Activated gamma-delta T cell treated with anti-CD3 and anti-CD28 coated beads, Interleukin-2, amount 50 U/mL, for 16 hours (primary cell): ENCODE data around the gene PPP5C.
"Not testable (repeated sequence)": the region's sequence is repeated elsewhere in the genome, so short reads cannot be mapped to it uniquely, and the experiment has no call there.

Experiments used
- DNase-seq: peaks from one replicate; pipeline ENCODE4 v3.0.0-alpha.2; 2020; ENCODE audit warnings: low read depth

Gene PPP5C

DNA sequence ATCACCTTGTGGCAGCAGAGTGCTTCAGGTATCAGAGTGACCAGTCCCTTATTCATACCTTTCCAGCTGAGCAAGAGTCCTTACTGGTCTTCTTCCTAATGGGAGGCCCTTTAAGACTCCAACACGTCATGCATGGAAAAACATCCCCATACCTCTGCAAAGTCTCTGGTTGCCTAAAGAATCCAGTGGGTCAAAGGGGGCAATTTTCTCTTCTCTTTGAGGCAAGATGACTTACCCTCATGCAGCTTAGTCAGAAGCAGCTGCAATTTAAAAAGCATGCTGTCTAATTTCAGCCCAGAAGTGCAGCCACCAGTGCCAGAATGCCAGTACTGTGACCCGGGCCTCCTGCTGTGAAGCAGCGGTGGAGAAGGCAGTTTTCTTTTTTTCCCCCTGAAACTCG is 18.7 kb downstream of the PPP5C start:
- DNase-seq, result no peak

DNA sequence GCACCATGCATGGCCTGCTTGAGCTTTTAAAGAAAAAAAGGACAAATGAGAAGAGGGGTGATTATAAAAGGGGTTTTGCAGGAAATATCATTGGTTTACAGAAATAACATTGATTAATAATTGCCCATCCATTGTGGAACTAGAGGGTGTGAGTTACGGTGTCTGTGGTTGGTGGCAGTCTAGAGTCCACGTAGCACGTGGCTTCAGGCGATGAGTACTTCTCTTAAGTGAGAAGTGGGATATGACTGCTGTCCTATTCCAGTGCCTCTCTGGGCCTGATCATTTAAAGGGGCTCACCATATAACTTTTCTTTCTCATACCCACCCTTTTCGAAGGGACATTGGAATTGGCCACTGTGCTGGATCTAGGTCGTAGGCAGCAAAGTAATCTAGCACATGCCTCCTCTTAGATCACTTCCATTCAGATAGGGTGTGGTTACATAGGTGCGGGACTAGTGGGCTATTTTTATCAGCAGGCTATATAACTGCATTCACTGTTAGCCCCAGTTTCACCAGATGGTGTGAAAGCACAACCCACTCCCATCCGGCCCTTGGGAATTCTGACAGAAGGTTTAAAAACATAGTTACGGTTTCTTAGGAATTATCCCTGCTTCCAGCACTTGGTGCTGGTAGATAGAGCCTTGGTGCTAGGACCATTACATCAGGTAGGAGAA is 19.9 kb downstream of the PPP5C start:
- DNase-seq, result no peak

DNA sequence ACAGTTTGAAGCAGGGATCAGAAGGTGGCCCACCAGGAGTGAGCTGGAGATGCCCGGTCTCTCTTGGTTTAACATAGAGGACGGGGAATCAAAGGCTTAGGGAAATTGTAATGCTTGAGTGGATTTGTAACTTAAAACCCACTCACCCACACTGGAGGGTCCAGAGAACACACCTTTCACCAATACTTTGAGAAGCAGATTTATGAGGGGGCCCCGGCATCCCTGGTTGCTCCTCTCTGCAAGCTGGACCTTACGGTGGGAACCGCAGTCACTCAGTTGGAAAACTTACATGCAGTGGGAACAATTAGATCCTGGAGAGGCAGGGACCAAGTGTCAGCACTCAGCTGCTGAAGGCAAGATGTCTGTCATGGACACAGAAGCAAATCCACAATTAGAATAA is 20.5 kb downstream of the PPP5C start:
- DNase-seq, result no peak

DNA sequence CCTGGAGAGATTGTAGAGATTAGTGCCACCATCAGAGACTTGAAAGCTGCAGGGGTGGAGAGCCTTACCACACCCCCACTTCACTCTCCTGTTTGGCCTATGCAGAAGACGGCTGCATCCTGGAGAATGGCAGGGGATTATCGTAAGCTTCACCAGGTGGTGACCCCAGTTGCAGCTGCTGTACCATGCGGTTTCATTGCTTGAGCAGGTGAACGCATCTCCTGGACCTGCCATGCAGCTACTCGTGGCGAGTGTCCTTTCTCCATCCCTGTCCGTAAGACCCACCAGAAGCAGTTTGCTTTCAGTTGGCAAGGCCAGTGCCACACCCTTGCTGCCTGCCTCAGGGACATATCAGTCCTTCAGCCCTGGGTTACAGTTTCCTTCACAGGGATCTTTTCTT is 21.2 kb downstream of the PPP5C start:
- no peak for DNase-seq

DNA sequence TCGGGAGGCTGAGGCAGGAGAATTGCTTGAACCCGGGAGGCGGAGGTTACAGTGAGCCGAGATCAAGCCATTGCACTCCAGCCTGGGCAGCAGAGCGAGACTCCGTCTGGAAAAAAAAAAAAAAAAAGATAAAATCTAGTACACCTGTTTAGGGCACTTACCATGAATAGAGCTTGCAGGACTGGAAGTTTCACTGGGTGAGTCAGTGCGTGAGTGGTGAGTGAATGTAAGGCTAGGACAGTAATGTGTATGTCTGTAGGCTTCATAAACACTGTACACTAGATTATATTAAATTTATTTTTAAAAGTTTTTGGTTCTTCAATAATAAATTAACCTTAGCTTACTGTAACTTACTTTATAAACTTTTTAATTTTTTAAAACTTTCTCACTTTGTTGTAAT is 22.9 kb downstream of the PPP5C start:
- DNase-seq, result no peak

DNA sequence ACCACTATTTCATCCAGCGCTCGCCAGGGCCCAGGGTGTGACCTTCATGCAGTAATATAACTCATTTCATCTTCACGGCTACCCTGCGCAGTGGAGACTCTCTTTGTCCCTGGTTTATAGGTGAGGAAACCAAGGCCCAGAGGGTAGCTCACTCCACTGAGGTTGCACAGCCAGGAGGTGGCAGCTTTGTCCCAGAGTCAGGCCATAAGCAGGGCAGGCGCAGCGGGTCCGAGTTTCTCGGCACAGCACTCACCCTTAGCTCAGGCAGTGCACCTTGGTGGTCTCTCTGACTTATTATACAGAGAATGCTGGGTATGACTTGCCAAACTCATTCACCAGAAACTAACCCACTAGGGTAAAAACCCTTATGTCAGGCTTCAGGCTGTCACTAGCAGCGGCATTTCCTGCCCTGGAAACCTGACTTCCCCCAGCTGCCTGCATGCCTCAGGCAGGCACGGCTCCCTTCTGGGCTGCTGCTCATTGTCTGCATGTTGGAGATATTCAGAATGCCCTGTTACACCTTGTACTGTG is 24.5 kb downstream of the PPP5C start:
- no peak for DNase-seq

DNA sequence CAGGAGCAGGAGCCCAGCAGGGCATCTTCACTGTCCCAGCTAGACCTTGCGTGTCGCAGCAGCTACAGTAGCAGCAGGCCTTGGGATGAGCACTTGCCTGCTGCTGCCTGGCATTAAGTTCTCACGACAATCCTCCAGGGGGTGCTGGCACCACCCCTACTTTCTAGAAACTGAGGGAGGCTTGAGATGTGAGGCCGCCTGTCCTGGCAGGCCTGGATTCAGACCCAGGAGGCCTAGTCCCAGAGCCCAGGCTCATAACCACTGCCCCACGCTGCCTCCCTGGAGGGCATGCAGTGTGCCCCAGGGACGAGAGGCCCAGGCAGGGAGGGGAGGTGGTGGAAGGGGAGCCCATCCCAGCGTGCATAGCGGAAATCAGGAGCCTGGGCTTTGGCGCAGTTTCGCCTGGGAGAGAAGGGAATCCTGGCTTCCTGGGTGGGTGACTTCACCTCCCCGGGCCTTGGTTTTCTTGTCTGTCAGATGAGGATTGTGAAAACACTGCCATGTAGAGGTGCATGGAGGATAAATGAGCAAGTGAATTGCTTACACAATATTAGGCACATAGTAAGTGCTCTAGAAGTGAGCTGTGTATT is 26.1 kb downstream of the PPP5C start:
- DNase-seq, result no peak

DNA sequence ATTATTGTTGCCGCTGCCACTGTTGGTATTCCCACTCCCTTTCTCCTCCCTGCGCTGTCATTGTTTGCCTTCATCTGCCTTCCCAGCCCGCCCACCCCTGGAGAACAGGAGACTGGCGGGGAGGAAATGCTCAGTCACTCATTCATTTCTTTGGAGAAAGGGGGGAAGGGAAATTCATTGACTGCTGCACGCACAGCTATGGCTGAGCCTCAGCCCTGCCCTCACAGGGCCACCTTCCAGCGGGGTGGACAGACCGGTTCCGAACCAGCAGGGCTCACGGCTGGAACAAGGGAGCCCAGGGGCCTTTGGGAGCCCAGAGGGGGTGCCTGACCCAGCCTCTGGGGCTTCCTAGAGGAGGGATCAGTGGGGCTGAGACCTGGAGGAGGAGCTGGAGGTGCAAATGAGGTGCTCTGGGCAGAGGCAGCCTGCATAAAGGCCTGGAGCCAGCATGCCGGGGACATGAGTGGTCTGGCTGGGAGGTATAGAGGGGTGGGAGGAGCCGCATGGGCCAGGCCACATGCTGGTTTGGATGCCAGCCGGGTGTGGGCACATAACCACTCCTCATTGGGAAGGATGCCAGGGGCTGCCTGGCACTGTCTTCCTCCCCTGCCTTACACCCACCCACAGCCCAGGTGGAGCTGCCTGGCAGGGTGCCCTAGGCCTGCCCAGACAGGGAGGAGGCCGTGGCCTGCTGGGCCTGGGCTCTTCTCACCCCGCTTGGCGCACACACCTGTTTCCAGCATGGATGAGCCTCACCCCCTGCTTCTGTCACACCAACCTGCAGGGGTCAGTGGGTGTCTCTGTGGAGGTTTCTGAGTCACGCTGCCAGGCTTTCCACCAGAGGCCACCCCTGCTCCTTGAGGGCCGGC is 26.8 kb downstream of the PPP5C start:
- no peak for DNase-seq

DNA sequence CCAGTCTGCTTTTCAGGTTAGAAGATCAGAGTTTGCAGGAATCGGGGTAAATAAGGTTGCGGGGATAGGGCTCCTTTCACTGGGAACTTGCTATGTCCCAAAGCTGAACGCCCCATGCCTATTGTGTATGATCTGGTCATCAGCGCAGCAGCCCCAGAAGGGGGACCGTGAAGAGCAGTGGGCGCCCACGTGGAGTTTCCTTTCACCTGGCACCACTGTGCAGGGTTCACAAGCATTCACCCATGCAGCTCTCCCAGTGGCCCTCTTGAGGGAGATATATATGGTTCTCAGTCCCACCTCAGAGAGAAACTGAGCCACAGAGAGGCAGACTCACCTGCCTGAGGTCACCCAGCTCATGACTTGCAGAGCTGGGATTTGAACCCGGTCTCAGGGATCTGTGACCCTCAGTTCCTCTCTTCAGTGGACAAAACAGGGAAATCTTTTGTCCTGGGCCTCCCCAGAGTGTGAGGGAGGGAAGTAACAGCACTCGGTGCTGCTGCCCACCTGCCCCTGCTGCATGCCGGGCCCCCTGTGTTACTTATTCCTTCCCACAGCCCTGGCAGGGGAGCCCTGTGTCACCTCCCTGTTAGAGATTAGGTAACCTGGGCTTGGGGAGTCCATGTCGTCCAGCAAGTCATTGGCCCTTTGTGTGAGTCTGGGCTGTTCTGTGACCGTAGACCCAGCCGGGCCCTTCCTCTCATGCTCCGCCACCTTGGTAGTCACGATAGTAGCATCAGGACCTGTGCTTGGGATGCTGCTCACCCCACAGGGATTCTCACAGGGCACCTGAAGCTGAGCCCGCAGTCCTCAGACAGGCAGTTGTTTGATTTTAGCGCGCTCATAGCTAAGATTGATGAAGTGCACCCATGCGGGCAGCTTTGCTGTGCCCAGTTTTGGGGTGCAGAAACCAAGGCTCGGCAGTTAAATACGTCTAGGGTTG is 27.9 kb downstream of the PPP5C start:
- DNase-seq, result no peak

DNA sequence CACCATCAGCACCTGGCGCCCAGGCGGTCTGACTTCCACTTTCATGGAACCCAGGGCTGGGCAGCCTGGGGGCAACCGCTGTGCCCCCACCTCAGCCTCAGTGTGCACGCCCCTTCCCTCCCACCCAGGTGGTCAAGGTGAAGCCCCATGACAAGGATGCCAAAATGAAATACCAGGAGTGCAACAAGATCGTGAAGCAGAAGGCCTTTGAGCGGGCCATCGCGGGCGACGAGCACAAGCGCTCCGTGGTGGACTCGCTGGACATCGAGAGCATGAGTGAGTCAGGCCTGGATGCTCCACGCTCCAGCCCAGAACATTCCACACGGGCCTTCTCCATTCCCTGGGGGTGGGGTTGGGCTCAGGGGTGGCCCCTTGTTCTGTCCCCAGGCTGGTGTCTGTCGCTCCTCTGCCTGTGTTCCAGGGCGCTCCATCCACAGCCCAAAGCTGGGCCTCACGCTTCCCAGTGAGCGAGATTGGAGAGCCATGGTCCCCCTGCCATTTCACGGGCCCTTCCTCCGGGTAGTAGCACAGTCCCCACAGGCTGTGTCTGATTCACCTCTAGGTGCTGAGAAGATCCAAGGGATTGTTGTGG is 28.7 kb downstream of the PPP5C start:
- not testable (repeated sequence) for DNase-seq

DNA sequence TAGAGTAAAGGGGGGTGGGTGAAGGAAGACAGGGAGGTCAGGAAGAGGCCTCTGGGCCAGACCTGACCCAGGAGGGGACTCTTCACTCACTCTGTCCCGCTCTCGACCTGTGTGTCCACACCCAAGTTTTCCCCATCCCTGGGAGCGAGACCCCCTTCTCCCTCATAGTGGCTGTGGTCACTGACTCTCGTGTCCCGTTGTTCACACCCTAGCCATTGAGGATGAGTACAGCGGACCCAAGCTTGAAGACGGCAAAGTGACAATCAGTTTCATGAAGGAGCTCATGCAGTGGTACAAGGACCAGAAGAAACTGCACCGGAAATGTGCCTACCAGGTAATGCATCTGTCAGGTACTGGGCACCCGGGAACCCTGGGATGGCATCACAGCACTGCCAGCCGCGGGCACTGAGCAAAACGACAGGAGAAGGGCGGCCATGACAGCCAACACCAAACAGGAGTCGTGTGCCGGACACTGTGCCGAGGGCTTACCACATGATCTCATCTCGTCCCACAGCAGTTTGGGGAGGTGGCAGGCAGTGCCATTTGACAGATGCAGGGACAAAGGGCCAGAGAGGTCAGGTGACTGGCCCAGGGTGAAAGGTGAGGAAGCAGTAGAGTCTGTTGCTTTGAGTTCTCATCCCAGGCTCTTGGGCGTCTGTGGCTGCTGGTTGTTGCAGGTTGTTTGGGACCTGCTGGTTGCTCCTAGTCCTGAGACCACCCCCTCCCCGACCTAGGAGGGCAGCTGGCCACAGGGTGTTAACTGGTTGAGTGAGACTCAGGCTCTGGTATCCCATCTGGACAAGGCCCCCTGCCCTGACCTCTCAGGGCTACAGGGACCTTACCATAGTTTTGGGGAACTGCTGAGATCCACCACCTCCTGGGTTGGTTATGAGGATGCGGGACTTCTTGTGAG is 29.6 kb downstream of the PPP5C start:
- no peak for DNase-seq

DNA sequence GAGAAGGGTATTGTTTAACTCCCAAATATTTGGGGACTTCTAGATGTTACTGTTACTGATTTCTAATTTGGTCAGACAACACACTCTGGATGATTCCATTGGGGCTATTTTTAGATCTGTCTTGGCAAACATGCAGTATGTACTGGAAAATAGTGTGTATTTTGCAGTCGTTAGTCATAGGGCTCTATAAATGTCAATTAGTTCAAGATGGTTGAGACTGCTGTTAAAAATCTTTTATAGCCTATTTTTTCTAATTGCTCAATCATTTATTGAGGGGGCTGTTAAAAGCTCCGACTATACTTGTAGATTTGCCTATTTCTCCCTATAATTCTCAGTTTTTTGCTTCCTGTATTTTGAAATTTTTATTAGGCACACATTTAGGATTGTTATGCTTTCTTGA is 31.4 kb downstream of the PPP5C start:
- DNase-seq, result no peak

DNA sequence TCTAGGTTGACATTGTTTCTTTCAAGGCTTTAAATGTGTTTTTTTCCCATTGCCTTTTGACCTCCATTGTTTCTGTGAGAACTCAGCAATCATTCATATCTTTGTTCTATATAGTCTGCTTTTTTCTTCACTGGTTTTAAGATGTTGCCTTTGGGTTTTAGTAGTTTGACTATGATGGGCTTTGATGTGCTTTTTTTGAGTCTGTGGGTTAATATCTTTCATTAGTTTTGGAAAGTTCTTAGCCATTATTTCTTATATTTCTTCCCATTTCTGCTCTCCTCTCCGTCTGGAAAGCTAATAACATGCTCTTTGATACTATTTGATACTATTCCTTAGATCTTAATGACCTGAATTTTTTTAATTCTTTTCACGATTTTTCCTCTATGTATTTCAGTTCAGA is 33.8 kb downstream of the PPP5C start:
- no peak for DNase-seq

DNA sequence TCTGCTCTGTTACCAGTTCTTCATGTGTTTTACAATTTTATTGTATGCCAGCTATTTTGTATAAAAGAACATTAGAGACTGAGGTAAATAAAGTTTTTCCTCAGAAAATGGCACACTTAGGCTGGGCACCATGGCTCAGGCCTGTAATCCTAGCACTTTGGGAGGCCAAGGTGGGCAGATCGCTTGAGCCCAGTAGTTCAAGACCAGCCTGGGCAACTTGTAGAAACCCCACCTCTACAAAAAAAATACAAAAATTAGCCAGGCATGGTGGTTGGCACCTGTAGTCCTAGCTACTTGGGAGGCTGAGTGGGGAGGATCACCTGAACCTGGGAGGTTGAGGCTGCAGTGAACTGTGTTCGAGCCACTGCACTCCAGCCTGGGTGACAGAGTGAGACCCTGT is 34.5 kb downstream of the PPP5C start:
- DNase-seq, result no peak

DNA sequence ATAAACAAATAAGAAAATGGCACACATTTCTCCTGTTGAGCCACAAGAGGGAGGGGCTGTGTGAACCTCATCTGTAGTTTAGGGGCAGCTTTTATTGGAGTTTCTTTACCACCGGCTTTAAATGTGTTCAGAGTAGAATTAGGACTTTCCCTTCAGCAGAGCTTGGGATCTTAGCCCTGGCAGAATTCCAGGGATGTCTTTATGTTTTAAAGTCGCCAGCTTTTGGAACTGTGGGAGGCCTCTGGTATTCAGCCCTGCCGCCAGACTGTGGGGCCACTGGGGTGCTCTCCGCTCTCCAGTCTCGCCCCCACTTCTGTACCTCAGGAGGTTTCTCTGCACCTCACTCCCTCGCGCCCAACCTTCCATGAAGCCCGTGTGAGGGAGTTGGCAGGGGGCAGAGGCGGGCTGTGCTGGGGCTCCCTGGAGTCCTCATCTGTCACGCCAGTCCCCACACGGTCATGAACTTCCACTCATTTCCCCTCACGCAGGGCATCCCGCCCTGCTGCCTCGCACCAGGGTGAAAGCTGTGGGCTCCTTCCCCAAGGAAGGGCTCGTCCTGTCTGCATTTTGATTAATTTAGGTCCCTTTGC is 35.0 kb downstream of the PPP5C start:
- DNase-seq, result no peak

DNA sequence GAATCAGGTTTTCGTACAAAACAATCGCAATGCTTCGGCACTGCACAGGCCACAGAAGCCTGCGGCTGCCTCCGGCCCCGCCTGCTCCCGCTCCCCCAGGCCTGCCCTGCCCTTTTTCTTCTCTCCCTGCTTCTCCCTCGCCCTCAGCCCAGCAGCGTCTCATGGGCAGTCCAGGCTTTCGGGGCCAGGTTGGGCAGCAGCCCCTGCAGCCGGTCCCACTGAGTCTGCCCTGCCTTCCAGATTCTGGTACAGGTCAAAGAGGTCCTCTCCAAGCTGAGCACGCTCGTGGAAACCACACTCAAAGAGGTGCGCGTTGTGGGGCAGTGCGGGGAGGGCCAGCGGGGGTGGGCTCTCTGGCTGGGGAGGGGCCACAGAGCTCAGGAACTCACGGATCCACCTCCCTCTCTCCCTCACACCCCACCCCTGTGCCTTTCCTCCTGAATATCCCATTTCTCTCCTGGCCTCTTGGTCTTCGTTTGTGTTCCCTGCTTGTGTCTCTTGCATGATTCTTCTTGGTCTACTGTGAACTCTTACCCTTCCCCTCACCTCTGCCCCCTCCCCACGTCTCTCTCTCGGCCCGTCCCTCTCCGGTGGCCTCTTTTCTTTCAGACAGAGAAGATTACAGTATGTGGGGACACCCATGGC is 36.4 kb downstream of the PPP5C start:
- DNase-seq, result no peak

DNA sequence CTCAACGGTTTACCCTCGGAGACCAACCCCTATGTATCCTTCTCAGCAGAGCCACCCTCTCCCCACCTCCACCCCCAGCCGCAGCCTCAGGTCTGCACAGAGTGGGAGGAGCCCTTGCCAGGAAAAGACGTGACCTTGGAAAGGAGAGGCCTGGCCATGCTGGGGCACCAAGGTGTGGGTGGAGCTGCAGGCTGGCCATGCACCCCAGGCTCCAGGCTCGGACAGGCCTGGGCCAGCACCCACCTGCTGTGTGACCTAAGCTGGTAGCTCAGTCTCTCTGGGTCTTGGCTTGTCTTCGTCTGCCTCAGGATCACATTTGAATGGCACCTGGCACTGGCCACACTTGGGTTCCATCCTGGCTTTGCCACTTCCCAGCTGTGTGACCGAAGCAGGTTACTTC is 37.0 kb downstream of the PPP5C start:
- DNase-seq, result no peak

DNA sequence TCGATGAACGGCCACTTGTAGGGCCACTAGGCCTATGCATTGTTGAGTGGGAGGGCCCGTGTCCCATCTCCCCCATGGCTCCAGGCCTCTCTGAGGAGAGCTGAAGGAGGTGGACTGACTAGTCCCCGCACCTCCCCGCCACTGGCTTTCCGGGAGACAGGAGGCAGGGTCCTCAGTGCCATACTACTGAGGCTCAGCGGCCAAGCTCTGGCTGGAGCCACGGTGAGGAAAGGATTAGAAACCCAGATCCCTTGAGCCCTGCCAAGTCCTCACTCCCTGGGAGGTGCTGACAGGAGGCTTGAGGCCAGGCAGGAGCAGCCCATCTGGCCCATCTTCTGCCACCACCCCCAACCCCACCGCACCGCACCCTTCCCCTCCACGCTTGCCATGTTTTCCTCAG is 37.5 kb downstream of the PPP5C start:
- no peak for DNase-seq

DNA sequence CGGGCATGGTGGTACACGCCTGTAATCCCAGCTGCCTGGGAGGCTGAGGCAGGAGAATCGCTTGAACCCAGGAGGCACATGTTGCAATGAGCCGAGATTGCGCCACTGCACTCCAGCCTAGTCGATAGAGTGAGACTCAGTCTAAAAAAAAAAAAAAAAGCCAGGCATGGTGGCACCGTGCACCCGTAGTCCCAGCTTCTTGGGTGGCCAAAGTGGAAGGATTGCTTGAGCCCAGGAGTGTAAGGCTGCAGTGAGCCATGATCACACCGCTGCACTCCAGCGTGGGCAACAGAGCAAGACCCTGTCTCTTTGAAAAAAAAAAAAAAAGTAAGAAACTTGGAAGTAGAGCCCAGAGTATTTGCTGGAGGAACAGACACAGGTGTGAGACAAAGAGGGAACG is 38.7 kb downstream of the PPP5C start:
- DNase-seq, result no peak

DNA sequence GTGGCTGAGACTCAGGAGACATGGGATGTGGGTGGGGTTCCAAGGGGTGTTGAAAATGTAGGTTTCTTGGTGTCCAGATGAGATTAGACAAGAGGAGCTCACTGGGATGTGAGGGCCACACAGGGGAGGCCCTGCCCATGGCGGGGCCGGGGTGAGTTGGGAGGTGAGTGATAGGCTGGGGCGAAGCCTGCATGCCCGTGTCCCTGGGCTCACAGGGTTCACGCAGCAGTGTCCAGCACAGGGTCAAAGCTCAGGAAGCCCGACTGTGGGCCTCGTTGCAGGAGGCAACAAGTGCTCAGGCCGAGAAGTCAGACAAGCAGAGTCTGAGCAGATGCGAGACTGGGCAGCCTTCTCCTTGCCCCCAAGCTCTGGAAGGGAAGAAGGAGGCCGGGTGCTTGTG is 39.3 kb downstream of the PPP5C start:
- DNase-seq, result no peak
